Activated CD4-positive, alpha-beta T cell treated with anti-CD3 and anti-CD28 coated beads, Interleukin-2, amount 50 U/mL, for 1 hour (primary cell): Measurements from ENCODE around the gene PSMC6.
A peak's percentile ranks its signal among the peaks of the same experiment; 100 is the strongest.
"Not testable (repeated sequence)": the region's sequence is repeated elsewhere in the genome, so short reads cannot be mapped to it uniquely, and the experiment has no call there.

Experiments used
- DNase-seq: peaks from one replicate; pipeline ENCODE4 v3.0.0-alpha.2; 2020

PSMC6 gene

DNA sequence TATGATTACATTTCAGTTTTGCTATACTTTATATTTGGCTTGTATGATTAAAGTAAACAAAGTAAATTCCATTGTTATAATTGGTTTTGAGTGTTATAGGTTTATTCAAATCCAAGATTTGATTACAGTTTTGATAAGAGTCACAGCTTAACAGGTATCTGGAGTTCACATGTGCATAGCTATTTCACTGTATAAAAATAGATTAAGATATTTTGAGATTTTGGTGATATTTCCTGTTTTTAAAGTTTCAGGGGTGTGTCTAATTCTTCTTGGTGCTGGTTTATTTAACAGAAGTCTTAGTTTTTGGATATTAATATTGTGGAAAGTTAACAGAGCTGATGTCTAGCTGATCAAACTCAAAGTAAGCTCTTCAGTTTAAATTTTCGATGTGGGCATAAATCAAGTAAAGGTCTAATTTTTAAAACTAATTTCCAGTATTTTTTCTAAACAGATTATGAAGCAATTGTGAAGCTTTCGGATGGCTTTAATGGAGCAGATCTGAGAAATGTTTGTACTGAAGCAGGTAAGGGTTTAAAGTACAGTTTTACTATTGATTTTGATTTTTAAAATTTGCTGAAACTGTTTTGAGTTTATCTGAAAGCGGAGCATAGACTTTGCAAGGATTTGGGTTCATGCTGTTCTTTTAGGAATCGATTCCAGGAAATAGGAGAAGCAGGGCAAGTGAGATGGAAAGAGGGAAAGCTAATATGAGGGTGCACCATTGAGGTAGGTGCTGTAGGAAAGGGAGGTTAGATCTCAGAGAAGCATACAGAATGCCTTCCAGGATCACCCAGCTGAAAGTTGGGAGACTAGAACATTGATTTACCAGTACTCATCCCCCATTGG, 16.7 kb downstream of the PSMC6 start:
- no peak for DNase-seq

DNA sequence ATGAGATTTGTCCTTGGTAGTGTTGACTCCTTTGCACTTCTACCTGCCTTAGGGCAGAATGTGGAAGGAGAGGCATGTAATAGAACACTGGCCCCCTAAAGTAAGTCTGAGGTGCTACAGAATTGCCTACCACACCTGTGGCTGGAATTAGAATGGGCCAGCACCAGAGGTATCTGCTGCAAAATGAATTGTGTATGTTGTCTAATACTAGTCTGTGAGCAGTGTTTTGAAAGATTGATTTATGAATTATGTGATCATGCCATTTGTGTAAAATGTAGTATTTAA, 17.3 kb downstream of the PSMC6 start:
- no peak for DNase-seq

DNA sequence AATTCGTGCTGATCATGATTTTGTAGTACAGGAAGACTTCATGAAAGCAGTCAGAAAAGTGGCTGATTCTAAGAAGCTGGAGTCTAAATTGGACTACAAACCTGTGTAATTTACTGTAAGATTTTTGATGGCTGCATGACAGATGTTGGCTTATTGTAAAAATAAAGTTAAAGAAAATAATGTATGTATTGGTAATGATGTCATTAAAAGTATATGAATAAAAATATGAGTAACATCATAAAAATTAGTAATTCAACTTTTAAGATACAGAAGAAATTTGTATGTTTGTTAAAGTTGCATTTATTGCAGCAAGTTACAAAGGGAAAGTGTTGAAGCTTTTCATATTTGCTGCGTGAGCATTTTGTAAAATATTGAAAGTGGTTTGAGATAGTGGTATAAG, 20.5 kb downstream of the PSMC6 start:
- DNase-seq = not testable (repeated sequence)

DNA sequence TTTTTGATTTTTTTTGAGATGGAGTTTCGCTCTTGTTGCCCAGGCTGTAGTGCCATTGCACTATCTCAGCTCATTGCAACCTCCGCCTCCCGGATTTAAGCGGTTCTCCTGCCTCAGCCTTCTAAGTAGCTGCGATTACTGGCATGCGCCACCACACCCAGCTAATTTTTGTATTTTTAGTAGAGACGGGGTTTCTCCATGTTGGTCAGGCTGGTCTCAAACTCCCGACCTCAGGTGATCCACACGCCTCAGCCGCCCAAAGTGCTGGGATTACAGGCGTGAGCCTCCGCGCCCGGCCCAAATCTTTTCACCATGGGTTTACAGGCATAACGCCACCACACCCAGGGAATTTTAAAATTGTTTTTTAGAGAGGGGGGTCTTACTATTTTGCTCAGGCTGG, 22.0 kb downstream of the PSMC6 start:
- DNase-seq = not testable (repeated sequence)

DNA sequence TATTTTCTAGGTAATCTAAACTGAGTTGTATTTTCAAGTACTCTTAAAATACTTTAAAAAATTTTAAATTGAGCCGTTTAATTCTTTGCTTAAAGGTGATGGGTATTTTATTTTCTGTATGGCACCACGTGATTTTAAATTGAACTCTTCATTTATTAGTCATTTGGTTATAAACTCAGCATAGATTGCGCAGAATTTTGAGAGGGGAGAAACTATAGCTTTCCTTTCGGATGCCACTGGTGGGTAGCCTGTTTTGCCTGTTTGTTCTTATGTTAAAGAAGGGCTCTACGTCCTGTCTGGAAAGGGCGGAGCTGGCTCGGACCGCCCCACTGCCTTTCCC, 22.6 kb downstream of the PSMC6 start:
- DNase-seq = no peak

DNA sequence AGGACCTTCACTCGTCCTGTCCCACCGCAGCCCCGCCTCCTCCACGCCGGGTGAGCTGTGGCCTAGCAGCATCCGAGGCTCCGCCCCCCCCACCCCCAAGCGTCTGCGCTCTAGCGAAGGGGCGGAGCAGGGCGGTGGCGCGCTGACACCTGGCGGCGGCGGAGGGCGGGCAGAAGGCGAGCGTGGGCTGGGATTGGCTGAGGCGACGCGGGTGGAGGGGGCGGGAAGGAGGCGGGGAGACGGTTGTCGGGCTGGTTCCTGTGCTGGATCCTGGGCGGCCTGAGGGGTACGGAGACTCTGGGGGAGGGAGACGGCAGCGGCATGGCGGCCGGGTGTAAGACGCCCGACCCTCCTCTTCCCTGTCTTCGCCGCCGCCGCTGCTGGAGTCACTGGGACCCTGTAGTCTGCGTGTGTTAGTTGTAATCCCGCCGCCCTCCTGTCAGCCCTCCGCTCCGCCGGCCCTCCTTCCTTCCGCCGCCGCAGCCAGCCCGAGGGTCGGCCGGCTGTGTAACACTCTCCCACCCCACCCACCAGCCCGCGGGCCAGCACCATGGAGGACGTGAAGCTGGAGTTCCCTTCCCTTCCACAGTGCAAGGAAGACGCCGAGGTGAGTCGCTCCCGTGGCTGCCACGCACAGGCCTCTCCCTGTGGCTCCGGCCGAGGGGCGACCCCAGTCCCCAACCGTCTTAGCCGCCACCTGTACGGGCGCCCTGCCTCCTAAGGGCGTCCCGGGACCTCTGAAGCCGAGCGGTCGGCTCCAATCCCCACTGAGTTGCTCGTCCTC, 23.1 kb downstream of the PSMC6 start, which contains the start of gene STYX:
Gene STYX (plus strand): TSS at position 242 of the 784 bp plus-strand sequence. CDS start 309 bp downstream, at position 551.
- DNase-seq = peak; percentile 98

DNA sequence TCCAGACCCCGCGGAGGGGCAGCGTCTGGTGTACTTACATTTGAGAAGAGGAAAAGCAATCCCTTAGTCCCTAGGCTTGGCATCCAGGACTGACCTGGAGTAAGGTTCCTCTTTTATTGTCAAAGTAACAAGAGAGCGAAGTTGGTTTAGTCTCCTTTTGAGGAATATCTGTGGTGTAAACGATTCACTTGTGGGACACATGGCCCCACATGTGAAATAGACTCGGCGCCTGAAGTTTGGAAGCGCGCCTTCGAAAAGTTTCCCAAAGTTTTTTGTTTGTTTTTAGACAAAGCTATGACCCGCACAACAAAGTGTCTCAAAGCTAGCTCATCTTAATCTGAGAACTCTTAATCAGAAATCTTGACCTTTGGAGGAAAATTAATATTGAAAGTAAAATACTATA, 23.7 kb downstream of the PSMC6 start:
- no peak for DNase-seq

DNA sequence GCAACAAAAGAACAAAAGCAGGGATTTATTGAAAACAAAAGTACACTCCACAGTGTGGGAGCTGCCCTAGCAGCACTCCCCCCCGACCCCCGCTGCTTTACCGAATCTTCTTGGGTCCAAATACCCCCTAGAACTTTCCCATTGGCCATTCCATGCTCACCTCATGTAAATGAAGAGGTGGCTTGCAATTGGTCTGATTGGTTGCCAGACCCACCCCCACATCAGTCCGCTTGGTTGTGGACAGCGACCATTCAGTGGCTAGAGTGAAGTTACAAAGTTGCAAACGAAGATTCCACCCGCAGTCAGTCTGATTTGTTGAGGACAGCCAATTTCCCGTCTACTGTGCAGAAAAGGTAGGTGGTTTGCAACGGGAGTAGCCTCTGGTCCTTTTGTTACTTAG, 26.8 kb downstream of the PSMC6 start:
- no peak for DNase-seq

DNA sequence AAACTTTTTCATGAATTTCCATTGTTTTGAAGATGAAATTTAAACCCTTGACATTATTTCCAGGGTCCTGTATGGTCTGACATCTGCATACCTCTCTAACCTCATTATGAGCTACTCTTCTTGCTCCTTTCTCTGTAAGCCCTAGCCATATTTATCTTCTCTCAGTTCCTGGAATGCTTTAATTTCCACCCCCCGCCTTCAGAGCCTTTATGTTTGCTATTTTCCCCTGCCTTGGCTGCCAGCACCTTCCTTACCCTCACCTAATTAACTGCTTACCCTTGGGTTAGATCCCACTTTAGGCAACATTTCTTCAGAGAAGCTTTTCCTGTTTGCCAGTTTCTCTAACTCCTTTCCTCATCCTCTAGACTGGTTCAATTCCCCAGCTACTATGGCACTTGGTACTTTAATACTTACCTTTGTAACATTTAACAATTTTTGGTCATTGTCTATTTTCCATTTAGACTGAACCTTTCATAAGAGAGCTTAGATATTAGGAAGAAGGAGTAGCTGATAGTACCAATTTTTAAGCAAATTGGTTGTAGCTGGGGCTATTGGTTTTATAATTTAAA, 29.0 kb downstream of the PSMC6 start:
- no peak for DNase-seq

DNA sequence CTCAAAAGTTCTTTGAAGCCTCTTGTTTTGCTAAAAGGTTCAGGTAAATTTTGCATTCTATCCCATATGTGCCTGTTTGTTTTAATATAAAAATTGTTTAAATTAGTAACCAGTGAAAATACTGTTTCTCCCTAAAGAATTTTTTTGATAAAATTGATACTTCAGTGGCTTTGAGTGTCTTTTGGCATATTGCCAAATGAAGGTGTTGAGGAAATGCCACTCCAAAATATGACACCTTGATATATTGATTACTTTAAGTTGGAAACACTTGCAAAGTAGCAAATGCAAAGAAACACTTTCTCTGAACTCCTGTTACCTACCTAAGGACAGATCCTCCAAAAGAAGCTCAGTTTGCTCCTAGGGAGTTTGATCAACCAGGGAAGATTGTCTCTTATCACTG, 31.4 kb downstream of the PSMC6 start:
- DNase-seq = no peak

DNA sequence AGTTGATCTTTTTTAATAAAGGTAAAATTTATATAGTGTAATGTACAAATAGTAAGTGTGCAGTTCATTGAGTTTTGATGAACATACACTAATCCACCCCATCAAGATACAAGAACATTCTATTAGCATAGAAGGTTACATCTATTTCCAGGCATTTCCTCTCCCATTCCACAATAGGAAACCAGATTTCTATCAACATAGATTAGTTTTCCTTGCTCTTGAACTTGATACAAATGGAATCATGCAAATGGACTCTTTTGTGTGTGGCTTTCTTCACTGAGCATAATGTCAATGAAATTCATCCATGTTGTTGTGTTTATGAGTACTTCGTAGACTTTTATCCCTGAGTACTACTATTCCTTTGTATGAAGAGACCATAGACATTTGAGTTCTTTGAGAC, 33.8 kb downstream of the PSMC6 start:
- DNase-seq = no peak

DNA sequence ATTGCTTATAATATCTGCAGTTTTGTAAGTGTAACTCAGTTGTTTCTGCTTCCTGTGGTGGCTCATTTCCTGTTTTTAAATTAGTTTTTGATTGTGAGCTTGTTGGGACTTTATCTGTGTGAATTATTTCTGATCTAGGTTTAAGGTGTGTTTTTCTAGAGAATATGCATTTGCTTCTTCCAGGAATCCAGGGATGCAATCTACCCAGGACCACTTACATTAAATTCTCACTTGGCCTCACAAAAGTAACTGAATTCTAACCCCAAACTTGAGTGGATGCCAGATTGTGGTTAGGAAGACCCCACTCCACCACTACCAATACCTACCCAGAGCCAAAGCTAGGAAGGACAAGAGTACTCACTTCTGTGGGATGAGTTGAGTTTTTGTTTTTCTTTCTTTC, 34.9 kb downstream of the PSMC6 start:
- no peak for DNase-seq

DNA sequence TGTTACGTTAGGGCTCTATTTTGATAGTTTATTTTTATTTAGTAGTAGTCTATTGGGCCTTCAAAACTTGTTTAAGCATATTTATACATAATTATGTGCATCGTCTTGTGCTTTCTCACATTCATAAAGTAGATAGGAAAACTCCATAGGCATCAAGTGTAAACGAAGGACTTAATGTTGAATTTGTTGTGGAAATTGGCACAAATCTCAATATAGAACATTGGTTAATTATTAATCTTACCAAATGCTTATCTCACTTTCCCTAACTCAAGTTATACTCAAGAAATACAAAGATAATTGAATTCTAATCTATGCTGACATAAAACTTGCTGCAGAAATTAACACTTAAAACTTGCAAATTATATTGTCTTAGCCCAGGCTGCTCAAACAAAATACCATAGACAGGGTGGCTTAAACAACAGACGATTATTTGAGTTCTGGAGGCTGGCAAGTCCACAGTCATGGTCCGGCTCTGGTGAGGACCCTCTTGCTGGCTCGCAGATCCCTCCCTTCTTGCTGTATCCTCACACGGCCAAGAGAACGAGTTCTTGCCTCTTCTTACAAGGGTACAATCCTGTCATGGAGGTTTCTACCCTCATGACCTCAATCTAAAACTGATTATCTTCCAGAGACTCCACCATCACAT, 41.8 kb downstream of the PSMC6 start:
- no peak for DNase-seq

DNA sequence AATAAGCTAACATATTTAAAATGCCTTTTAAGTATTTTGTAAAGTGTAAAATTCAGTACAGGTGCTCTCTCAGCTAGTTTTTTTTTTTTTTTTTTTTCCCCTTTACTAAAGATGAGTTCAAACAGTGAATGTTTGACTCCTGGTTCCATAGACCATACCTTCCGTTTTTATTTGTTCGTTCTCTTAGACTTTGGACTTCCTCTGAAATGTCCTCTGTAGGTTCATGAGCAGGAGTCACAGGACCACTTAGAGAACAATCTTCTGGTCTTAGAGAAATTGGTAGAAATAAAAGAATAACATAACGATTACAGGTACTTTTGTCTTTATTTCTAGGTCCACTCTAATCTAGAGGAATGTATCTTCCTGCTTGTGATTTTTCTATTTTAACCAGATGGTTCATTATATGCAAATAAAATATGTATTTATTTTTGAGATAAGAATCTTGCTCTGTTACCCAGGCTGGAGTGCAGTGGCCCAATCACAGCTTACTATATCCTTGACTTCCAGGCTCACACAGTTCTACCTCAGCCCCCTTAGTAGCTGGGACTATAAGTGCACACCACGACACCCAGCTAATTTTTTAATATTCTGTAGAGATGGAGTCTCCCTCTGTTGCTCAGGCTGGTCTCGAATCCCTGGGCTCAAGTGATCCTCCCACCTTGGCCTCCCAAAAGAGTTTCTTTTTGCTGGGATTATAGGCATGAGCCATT, 48.8 kb downstream of the PSMC6 start:
- DNase-seq = no peak

DNA sequence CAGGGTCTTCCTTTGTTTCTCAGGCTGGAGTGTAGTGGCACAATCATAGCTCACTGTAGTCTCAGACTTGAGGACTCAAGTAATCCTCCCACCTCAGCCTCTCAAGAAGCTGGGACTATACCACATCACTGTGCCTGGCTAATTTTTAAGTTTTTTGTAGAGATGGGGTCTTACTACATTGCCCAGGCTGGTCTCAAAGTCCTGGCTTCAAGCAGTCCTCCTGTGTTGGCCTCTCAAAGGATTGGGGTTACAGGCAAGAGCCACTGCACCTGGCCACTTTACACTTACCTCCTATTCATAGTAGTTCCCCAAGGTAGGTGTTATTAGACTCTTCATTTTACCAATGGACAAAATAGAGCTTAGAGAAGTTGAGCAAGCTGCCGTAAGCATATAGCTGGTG, 52.1 kb downstream of the PSMC6 start:
- DNase-seq = no peak

DNA sequence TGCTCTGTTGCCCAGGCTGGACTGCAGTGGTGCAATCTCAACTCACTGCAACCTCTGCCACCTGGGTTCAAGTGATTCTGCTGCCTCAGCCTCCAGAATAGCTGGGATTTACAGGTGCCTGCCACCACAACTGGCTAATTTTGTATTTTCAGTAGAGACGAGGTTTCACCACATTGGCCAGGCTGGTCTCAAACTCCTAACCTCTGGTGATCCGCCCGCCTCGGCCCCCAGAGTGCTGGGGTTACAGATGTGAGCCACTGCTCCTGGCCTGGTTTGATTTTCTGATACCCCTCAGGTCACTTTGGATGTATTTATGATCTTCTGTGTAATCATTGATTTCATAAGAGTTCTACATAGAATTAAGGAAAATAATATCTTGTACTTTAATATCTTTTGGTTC, 55.9 kb downstream of the PSMC6 start:
- not testable (repeated sequence) for DNase-seq

DNA sequence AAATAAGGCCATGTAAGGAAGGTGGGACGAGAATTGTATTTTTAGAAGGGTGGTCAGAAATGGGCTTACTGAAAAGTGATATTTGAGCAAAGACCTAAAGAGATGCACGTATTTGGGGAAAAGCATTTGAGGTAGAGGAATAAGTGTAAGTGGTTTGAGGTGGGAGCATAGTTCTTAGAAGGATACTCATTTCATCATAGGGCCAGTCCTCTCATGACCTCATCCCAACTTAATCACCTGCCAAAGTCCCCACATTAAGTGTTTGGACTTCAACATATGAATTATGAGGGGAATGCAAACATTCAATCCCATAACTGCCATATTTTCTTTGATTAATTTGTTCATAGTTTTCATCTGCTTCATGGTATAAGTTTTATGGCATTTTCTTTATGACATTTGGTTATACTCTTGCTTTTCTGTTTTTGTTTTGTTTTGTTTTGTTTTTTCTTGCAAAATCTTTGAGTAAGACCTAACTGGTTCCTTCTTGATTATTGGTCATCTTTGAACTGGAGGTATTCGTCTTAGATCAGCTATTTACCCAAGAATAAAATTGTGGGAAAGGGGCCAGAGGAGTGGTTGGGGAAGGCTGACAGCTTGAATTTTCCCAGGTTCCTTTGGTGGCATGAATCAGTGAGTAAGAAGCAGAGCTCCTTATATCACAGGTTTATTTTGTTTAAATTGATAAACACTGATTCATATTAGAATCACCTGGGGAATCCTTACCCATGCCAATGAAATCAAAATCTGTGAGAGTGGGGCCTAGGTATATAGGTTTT, 60.2 kb downstream of the PSMC6 start:
- no peak for DNase-seq

DNA sequence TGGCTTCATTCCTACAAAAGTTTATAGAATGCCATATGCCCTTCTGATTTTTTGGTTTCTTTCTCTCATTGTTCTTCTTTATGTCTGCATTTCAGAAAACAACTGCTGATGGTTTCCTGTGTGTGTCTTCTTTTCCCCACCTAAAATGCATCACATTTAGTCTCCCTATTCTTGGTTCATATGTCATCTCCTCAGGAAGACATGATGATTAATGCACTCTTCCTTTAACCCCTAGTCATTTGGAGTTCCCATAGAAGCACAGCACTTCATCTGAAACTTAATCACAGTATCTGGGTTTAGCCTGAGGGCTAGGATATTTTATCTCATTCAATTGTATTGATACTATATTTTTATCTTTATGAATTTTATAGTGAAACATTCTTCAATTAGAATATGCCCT, 62.9 kb downstream of the PSMC6 start:
- no peak for DNase-seq

DNA sequence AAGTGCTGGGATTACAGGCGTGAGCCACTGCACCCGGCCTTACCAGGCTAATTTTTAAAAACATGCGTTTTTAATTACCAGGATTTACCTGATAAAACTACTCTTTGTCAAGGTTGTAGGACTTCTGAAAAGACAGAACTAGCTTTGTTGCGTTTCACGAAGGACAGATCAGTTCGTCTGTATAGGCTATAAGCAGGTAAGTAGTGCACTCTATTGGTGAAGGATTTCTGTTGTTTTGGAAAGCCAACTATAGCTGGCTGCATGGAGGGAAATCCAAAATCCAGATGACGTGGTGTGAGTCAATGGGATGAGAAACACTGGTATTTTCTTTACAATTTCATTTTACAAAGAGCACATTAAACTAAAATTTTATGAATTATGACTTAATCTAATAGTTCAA, 69.8 kb downstream of the PSMC6 start:
- DNase-seq = no peak
